Upper lobe of right lung (tissue), 1 donor: ENCODE measurements around the gene KNDC1. TPM values are rescaled to one million over a fixed set of nuclear protein-coding genes. Genes with fewer than 3 reads are reported as not detected.

Experiments
- ATAC-seq: fragments of 200-7000 bp; cut with Tn5 transposase; one replicate; pipeline ENCODE4 v1.9.1; 2020; ENCODE audit warnings: mild to moderate bottlenecking, moderate library complexity
- DNase-seq: peaks from one replicate; pipeline ENCODE4 v3.0.0-alpha.2; 2020
- H3K27ac ChIP-seq: fragments of 200-600 bp; one replicate; pipeline ENCODE4 v1.8.0; 2022
- H3K27me3 ChIP-seq: fragments of 200-600 bp; one replicate; pipeline ENCODE4 v1.8.0; 2022; ENCODE audit warnings: mild to moderate bottlenecking
- H3K36me3 ChIP-seq: fragments of 200-600 bp; one replicate; pipeline ENCODE4 v1.8.0; 2022
- H3K4me1 ChIP-seq: fragments of 200-600 bp; one replicate; pipeline ENCODE4 v1.8.0; 2022
- H3K4me3 ChIP-seq: fragments of 200-600 bp; one replicate; pipeline ENCODE4 v1.8.0; 2022; ENCODE audit warnings: mild to moderate bottlenecking
- H3K9me3 ChIP-seq: fragments of 200-600 bp; one replicate; pipeline ENCODE4 v1.8.0; 2022
- CTCF ChIP-seq: fragments of 200-600 bp; IDR thresholded peaks from one replicate; pipeline ENCODE4 v1.8.0; 2022; ENCODE audit warnings: antibody characterized with exemption
- intact Hi-C: fragments of 100-400 bp; cut with DNase I; formaldehyde crosslinking; loops from one replicate; pipeline ENCODE4 v1.11.0; 2022
- total RNA-seq: library from RNA; stranded (reverse); fragmentation: NEBNext Ultra II Directional; extraction: Animal tissue kit (Norgen Biotek cat#: 25700); gene quantifications from one replicate; pipeline ENCODE4 v1.2.1, GENCODE V29; 2021
- donor health status: DM: no; HTN: yes; CAD: no; lungs with severe emphysema.

Gene KNDC1
- total RNA-seq, 1 donor from 2014 or later: 14.3 TPM

- peak; percentile 91 for DNase-seq
- intact Hi-C loops: no loop called here
- peak overlapping the region; percentile 86 for H3K27ac ChIP-seq
- H3K36me3 ChIP-seq: no peaks in the 10 kb centered on the region
- no peaks in the 10 kb centered on the region for H3K27me3 ChIP-seq
- peak; percentile 40 for TF ChIP-seq CTCF
- no peaks in the 10 kb centered on the region for H3K9me3 ChIP-seq
- peak; percentile 50 for ATAC-seq
- peaks cover 45% of the 10 kb centered on the region for H3K4me1 ChIP-seq
- H3K4me3 ChIP-seq: no peak overlapping the region
Observed at GRCh38 chr10:133257489-133258065, 97.6 kb downstream of the KNDC1 start.

- peak; percentile 87 for DNase-seq
- H3K27ac ChIP-seq: peak overlapping the region; percentile 86
- no peaks in the 10 kb centered on the region for H3K27me3 ChIP-seq
- H3K4me1 ChIP-seq: peaks cover 49% of the 10 kb centered on the region
- no peaks in the 10 kb centered on the region for H3K9me3 ChIP-seq
- TF ChIP-seq CTCF: no peak
- H3K36me3 ChIP-seq: no peaks in the 10 kb centered on the region
- no peak overlapping the region for H3K4me3 ChIP-seq
- ATAC-seq: peak; percentile 34
- intact Hi-C loops: no loop called here
Observed at GRCh38 chr10:133258066-133258817, 98.2 kb downstream of the KNDC1 start.

- Histone ChIP-seq H3K9me3 (no peaks in the 10 kb centered on the region), H3K4me1 (peaks cover 49% of the 10 kb centered on the region), H3K27ac (peak overlapping the region; percentile 86), H3K27me3 (no peaks in the 10 kb centered on the region), H3K4me3 (no peak overlapping the region), H3K36me3 (no peaks in the 10 kb centered on the region)
- TF ChIP-seq CTCF: no peak
- peak; percentile 92 for DNase-seq
- ATAC-seq: peak; percentile 60
- intact Hi-C loops: no loop called here
Observed at GRCh38 chr10:133258818-133259601, 99.0 kb downstream of the KNDC1 start.

GRCh38 chr10:133259602-133259989 is 99.6 kb downstream of the KNDC1 start:
- no peak for TF ChIP-seq CTCF
- no peak for DNase-seq
- H3K27ac ChIP-seq: peak overlapping the region; percentile 86
- intact Hi-C loops: no loop called here
- no peaks in the 10 kb centered on the region for H3K9me3 ChIP-seq
- H3K4me1 ChIP-seq: peaks cover 52% of the 10 kb centered on the region
- H3K4me3 ChIP-seq: no peak overlapping the region
- no peaks in the 10 kb centered on the region for H3K36me3 ChIP-seq
- no peaks in the 10 kb centered on the region for H3K27me3 ChIP-seq
- ATAC-seq: no peak

GRCh38 chr10:133260895-133261725 is 101.1 kb downstream of the KNDC1 start:
- intact Hi-C loops: no loop called here
- no peaks in the 10 kb centered on the region for H3K9me3 ChIP-seq
- H3K27ac ChIP-seq: peak overlapping the region; percentile 95
- peaks cover 52% of the 10 kb centered on the region for H3K4me1 ChIP-seq
- H3K27me3 ChIP-seq: no peaks in the 10 kb centered on the region
- DNase-seq (peak; percentile 88), ATAC-seq (peak; percentile 58)
- H3K36me3 ChIP-seq: no peaks in the 10 kb centered on the region
- TF ChIP-seq CTCF: no peak
- peak overlapping the region; percentile 65 for H3K4me3 ChIP-seq
